Measurements from ENCODE around the gene LRP1B.

GRCh38 chr2:141928476-141928875 lies 202.3 kb downstream of the LRP1B start:
- TF ChIP-seq CTCF (IDR thresholded peaks at IDR 0.05) = no peak
- no peak for TF ChIP-seq POLR2A (IDR thresholded peaks at IDR 0.05)
